GM11168 (cell line): ENCODE measurements around the gene GLRA1.
"Not testable (repeated sequence)": the region's sequence is repeated elsewhere in the genome, so short reads cannot be mapped to it uniquely, and the experiment has no call there.

Source experiments
- in situ Hi-C: fragments of 300-500 bp; cut with MboI; formaldehyde crosslinking; loops from one replicate; pipeline ENCODE4 v1.12.0; 2022; ENCODE audit warnings: low sequenced_read_pairs; ENCODE audit not compliant: unreplicated experiment

Gene GLRA1

DNA sequence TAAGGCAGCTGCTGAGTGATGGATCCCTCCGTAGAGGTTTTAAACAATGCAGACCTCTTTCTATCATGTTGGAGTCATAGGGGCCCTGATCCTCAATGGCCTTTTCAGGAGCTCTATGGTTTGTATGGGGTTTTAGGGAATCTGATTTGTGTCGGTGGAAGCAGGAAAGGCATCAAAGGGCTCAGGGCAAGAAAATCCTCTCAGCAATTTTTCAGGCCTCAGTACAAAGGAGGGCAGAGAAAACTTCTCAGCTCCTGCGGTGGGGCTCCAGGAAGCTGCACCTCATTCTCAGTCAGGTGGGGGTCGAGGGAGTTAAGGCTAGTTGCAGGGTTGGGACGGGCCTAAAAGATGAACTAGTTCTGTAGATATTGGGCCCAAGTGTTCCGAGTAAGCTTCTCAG, 35.0 kb downstream of the GLRA1 start:
- in situ Hi-C loops = no loop called here

- in situ Hi-C loops = no loop called here
Measured at GRCh38 chr5:151886546-151887275, 37.9 kb downstream of the GLRA1 start.

DNA sequence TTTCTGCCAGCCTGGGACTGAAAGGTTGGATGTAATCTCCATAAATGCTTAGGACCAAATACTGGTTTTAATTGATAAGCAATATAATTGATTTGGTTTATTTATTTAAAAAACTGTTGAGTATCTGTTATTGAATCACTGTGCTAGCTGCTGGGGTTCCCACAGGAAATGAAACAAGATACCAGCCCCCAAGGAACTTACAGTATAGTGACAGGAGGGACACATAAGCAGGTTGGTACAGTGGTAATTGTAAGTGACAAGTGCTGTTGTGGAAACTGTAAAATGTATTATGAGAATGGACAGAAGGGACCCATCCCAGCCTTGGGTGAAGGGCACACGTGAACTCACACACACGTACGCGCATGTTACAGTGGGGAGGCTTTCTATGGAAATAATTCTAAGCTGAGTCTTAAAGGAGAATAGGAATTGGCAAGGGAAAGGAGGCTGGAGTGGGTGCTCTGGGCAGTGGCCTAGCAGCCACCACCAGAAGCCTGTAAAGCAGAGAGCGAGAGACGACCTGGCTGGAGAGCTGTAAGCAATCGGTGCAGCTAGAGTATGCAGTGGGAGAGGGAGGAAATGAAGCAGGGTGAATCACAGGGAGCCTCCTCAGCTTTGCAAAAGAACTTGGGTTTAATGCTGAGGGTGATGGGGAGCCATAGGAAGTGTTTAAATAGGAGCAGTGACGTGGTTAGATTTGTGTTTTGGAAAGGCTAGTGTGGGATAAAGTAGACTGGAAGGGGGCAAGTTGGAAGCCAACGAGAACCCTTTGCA, 39.3 kb downstream of the GLRA1 start:
- in situ Hi-C loops = no loop called here

- in situ Hi-C loops = no loop called here
Measured at GRCh38 chr5:151881621-151882225, 42.9 kb downstream of the GLRA1 start.

GRCh38 chr5:151880324-151880723, 44.3 kb downstream of the GLRA1 start:
- in situ Hi-C loops = no loop called here

DNA sequence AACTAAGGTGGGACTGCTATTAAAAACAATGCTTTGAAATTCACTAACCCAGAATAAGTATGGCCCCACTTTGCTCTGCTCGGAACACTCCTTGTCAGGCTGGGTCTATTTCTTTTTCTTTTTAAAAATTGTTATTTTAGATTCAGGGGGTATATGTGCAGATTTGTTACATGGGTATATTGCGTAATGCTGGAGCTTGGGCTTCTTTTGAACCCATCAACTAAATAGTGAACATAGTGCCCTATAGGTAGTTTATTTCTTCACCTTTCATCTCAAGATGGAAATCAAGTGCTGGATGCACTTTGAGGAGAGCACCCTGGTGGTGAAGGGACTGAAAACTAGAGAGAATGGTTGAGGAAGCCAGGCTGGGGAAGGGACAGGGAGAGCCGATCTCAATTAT, 51.0 kb downstream of the GLRA1 start:
- in situ Hi-C loops = no loop called here

GRCh38 chr5:151872701-151873100, 52.0 kb downstream of the GLRA1 start:
- in situ Hi-C loops = no loop called here

DNA sequence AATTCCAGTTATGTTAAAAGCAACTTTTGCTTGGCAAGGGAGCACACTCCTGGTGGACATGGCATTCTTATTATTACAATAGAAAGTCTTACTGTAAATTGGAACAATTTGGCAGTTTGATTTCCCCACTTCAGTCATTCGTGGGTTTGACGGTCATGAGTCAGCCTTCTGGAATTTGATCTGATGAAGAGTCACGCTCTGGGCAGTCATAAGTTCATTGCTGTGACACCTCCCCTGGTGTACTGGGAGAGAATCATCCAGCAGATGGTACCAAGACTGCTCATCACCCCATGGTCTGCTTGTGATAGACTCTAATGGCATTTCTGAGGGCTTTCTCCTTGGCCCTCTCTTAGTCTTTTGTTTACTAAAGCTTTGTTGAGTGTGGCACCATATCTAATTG, 53.8 kb downstream of the GLRA1 start:
- in situ Hi-C loops = no loop called here

GRCh38 chr5:151870271-151870670, 54.4 kb downstream of the GLRA1 start:
- in situ Hi-C loops = no loop called here

DNA sequence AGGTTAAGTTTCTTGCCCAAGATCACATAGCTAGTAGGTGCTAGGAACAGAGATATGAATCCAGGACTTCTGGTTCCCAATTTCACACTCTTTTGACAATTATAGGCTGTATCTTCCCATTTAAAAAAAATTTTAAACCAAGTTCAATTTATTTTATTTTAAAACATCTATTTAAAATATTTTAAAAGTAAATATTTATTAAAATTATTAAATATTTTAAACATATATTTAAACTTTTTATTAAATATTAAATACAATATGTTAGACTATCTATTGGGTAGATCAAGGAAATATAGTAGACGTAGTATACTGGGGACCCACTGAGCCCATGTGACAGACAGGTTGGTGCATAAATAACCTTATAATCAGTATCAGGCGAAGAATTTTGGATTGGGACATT, 54.8 kb downstream of the GLRA1 start:
- in situ Hi-C loops = no loop called here

- in situ Hi-C loops = no loop called here
Measured at GRCh38 chr5:151868451-151868850, 56.2 kb downstream of the GLRA1 start.

DNA sequence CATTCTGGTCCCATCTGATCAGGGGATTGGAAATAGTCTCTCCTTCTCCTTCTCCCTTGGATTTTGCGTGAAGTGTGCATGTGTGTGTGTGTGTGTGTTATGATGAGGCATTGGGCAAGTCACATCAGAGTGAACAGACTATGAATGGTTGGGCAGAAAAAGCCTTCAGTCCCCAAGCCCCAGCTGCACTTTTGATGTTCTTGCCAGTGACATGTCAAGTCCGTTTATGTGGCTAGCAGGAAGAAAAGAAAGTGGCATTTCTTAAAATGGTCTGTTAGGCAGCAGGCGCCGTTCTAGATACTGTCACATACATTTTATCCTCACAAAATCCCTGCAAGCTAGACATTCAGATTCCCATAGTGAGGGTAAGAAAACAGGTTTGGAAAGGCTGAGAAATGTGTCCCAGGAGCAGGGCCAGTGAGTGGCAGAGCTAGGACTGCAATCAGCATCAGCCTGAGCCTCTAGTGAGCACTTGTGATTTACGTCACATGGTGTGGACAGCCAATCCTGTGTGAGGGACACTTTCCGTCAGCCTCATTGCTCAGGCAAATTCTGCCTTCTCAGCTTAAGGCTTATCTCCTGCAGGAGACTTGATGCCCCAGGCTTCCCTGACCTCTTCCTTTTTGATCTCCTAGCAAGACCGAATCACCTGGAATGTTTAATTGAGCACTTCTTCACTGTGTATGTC, 60.4 kb downstream of the GLRA1 start:
- in situ Hi-C loops = no loop called here

DNA sequence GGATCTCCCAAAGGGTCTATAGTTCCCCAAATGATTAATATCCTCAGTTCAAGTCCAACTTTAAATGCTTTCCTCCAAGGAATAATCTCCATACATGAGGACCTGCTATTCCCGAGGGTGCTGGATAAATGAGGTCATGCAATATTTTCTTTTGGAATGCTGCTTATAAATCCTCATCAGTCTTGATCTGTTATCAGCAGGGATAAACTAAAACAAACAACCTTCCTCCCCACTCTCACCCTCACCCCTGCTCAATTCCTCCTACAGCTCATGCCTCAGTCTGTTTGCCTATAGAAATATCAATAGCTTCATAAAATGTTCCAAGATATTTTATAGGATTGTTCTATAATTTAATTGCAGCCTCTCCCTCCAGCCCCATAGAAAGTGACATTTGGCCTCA, 61.1 kb downstream of the GLRA1 start:
- in situ Hi-C loops = no loop called here

DNA sequence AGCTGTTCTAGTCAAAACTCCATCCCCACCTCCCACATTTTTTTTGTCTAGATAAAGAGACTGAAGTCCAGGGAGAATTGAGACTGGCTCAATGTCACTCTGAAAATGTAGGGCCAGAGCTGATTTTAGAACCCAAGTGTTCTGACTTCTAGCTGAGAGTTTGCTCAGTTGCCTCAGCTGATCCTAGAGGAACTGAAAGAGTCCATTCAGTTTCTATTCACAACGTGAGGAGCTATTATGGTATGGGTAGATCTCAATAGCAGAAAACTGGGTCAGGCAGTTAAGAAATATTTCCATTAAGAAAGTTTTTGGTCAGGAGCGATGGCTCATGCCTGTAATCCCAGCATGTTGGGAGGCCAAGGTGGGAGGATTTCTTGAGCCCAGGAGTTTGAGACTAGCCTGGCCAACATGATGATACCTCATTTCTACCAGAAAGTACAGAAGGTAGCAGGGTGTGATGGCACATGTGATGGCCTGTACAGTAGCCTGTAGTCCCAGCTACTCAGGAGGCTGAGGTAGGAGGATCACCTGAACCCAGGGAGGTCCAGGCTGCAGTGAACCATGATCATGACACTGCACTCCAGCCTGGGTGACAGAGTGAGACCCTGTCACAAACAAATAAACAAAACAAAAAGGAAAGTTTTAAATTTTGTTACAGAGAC, 61.7 kb downstream of the GLRA1 start:
- in situ Hi-C loops = no loop called here

DNA sequence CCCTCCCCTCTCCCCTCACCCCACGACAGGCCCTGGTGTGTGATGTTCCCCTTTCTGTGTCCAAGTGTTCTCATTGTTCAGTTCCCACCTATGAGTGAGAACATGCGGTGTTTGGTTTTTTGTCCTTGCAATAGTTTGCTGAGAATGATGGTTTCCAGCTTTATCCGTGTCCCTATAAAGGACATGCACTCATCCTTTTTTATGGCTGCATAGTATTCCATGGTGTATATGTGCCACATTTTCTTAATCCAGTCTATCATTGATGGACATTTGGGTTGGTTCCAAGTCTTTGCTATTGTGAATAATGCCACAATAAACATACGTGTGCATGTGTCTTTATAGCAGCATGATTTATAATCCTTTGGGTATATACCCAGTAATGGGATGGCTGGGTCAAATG, 63.8 kb downstream of the GLRA1 start:
- in situ Hi-C loops = not testable (repeated sequence)

- in situ Hi-C loops = no loop called here
Measured at GRCh38 chr5:151856861-151857260, 67.8 kb downstream of the GLRA1 start.

GRCh38 chr5:151855701-151856100, 69.0 kb downstream of the GLRA1 start:
- in situ Hi-C loops = no loop called here

DNA sequence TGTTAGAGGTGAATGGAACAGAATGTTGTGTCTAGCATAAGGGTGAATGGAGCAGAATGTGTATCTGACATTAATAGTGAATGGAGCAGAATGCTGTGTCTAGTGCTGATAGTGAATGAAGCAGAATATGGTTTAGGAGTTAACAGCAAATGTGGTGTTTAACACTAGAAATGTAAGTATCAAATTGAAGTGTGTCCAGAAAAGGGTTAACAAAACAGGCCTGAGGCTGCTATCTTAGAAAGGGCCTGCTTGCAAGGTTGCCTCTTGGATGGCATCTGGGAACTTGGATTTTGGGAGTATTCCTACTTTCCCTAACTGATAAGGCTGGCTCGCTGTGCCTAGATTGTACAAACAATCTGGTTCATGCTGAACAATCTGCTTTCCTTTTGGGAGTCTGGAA, 76.8 kb downstream of the GLRA1 start:
- in situ Hi-C loops = no loop called here

DNA sequence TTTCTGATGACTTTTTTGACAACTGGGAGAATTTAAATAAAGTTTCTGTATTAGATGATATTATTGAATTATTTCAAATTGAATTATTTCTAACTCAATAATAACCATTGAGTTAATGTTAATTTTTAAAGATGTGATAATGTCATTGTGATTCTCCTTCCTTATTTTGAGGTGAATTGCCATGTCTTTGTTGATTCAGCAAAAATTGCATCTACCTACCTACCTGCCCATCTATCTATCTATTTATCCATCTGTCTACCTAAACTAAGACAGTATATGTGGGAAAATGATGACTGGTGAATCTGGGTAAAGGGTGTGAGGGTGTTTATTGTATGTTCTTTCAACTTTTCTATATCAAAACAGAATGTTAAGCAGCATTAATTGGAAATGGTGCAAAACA, 77.9 kb downstream of the GLRA1 start:
- in situ Hi-C loops = no loop called here

DNA sequence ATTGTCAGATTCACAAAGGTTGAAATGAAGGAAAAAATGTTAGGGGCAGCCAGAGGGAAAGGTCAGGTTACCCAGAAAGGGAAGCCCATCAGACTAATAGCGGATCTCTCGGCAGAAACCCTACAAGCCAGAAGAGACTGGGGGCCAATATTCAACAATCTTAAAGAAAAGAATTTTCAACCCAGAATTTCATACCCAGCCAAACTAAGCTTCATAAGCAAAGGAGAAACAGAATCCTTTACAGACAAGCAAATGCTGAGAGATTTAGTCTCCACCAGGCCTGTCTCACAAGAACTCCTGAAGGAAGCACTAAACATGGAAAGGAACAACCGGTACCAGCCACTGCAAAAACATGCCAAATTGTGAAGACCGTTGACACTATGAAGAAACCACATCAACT, 91.8 kb downstream of the GLRA1 start:
- in situ Hi-C loops = not testable (repeated sequence)
